Suprapubic skin (tissue), 3 donors: ENCODE results near the gene HERPUD1.

ENCODE experiments used
- CTCF ChIP-seq, 2 donors: fragments of 200-600 bp in 1 of 2; fragments of 450-650 bp in 1 of 2; sonication (generic) in 1 of 2; IDR thresholded peaks; one replicate each; pipeline ENCODE4 v1.5.1; 2016 to 2019; ENCODE audit warnings: antibody characterized with exemption in 2 of 2, mild to moderate bottlenecking in 1 of 2, moderate library complexity in 1 of 2
- EP300 ChIP-seq: sonication (generic); formaldehyde crosslinking; IDR thresholded peaks from one replicate; pipeline ENCODE4 v1.6.1; 2017; ENCODE audit warnings: antibody characterized with exemption
- POLR2A ChIP-seq, 2 donors: fragments of 450-650 bp; IDR thresholded peaks; one replicate each; pipeline ENCODE4 v1.6.1; 2017; ENCODE audit warnings: antibody characterized with exemption in 2 of 2, mild to moderate bottlenecking in 2 of 2, moderate library complexity in 2 of 2

DNA sequence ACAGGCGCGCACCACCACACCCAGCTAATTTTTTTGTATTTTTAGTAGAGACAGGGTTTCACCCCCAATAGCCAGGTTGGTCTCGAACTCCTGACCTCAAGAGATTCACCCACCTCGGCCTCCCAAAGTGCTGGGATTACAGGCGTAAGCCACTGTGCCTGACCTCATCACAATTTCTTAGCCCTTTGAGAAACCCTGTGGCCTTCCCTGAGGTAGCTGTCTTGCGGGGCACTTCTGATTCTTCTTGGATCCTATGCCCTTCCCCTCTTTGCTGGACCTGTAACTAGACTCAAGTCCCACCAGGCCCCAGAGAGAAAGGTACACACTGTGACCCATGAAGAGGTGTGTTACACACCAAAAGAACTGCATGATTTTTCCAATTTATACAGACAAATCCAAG, 16.3 kb downstream of the HERPUD1 start:
- TF ChIP-seq EP300 (no peak), CTCF (IDR thresholded peaks at IDR 0.05) (no peak), POLR2A (IDR thresholded peaks at IDR 0.05) (no peak)
